ENCODE measurements around the gene MAGI2. TPM values are rescaled to one million over a fixed set of nuclear protein-coding genes. Genes with fewer than 3 reads are reported as not detected.

The MAGI2 gene
- total RNA-seq, 2 donors from 2014 or later: 17.9 to 21.0 TPM

DNA sequence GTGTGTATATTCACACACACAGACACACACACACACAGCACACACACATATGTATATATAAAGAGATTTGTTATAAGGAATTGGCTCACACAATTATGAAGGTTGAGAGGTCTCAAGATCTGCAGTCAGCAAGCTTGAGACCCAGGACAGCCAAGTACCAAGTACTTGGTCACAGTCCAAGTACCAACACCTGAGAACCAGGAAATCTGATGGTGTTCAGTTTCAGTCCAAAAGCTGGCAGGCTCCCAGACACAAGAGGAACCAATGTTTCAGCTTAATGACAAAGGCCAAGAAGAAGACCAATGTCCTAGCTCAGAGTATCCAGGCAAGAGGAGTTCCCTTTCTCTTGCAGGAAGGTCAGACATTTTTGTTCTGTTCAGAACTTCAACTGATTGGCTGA, 780.2 kb downstream of the MAGI2 start:
- intact Hi-C loops (cut with DNase I): no loop called here
- DNase-seq (ENCODE audit: low spot score): no peak

GRCh38 chr7:78662939-78663338, 790.5 kb downstream of the MAGI2 start:
- intact Hi-C loops (cut with DNase I): no loop called here
- no peak for DNase-seq (ENCODE audit: low spot score)

DNA sequence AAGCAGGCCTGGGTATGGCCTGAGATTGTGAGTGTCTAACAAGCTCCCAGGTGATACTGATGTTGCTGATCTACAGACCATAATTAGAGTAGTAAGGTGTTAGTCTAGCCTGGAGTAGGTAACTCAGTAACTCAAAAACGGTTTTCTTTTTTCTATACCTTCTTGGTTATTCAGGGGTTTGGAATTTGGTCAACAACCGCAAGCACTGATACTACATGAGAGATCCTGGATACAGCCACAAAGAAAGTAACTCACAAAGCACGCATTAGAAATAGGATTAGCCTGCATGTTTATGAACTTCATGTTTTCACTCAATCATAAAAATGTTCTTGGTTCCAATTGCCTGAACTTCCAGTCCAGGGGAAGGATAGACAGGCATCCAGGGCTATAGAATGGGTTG, 803.5 kb downstream of the MAGI2 start:
- intact Hi-C loops (cut with DNase I): no loop called here
- DNase-seq (ENCODE audit: low spot score): no peak

GRCh38 chr7:78649236-78649635, 804.2 kb downstream of the MAGI2 start:
- no peak for DNase-seq (ENCODE audit: low spot score)
- intact Hi-C loops (cut with DNase I): no loop called here

GRCh38 chr7:78642751-78643150, 810.7 kb downstream of the MAGI2 start:
- DNase-seq (ENCODE audit: low spot score): no peak

GRCh38 chr7:78638364-78638763, 815.1 kb downstream of the MAGI2 start:
- intact Hi-C loops (cut with DNase I): no loop called here
- DNase-seq (ENCODE audit: low spot score): no peak

More at GRCh38 chr7:78642751-78643150, 810.7 kb downstream of the MAGI2 start:
- intact Hi-C loops (cut with DNase I): no loop called here

- DNase-seq (ENCODE audit: low spot score): no peak
- intact Hi-C loops (cut with DNase I): no loop called here
Observed at GRCh38 chr7:78636727-78637126, 816.7 kb downstream of the MAGI2 start.

DNA sequence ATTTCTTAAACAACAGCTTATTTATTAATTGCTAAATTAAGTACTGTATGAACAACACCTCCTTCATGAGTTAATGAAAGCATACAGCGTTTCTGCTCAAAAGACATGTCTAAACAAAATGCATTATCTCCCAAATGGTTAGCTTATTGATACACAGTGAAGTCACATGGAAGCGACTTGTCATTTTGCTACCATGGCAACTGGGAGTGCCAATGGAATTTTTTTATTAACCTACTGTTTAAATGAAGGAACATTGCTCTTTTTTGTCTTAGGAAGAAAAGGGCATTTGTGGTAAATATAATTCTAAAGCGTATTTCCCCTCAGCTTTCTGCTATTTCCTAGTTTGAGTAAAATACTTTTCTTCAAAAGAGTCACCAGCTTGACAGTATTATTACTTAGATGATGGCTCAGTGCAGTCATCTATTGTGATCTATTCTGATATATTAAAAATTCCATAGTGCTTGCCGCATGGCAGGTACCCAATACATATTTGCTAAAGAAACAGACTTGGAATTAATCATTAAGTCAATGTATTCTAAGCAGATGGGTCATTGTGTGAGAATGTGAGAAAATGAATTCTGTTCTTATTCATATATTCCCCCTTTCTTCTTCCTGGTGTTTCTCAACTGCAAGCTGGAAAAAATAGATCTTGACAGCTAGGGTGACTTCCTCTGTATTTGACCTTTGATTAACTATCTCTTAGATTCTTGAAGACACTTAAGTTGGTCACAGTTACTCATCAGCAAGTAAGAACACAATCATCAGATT, 818.3 kb downstream of the MAGI2 start:
- DNase-seq (ENCODE audit: low spot score): no peak
- intact Hi-C loops (cut with DNase I): no loop called here

GRCh38 chr7:78634093-78634492, 819.4 kb downstream of the MAGI2 start:
- no peak for DNase-seq (ENCODE audit: low spot score)
- intact Hi-C loops (cut with DNase I): no loop called here

DNA sequence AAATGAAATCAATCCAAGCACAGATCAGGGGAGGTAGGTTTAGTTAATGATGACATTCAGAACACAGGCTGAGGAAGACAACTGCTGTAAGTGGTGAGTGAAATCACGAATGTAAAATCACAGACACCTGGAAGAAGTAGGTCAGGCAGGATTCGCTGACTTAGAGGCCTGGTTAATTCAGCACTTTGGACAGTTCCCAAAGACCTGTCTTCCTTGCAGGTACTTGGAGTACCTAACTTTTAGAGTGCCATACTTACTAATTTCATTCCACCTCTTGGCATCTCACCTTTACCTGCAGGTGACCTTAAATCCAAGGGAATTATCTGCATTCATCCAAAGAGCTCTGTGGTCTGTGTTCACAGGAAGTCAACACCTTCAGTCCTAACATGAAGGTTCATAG, 832.5 kb downstream of the MAGI2 start:
- intact Hi-C loops (cut with DNase I): no loop called here
- no peak for DNase-seq (ENCODE audit: low spot score)

DNA sequence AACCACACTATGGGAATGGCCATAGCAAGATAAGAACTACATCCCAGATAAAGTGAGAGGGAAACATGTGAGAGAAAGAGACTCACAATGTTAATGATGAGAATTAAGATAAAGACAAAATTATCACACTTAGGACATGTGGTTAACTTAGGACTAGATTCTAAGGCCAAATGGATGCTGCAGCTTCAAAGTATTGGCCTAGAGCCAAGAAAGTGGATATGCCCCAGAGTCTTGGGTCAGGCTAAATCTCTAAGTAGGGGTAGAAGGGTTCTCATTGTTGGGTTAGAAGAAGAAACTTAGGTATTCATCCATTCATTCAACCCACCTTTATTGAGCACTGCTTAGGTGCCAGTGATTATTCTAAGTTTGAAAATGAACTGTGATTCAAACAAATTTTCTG, 836.9 kb downstream of the MAGI2 start:
- no peak for DNase-seq (ENCODE audit: low spot score)
- intact Hi-C loops (cut with DNase I): no loop called here

DNA sequence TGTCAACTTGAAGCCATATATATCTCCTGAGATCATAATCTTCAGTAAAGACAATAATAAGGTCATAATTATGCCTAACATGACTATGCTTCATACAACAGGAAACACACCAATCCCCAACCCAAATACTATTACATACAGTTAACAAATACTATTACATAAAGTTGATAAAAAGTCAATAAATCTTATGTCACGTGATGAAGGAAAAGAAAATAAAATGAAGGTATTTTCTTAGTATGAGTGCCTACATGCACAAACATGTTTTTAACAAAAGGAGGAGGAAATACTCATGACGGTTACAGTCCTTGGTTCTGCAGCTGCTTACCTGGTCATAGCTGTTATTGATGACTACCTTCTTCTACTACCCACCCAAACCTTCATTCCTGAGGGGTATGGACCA, 844.2 kb downstream of the MAGI2 start:
- intact Hi-C loops (cut with DNase I): no loop called here
- no peak for DNase-seq (ENCODE audit: low spot score)

GRCh38 chr7:78607099-78607498, 846.4 kb downstream of the MAGI2 start:
- intact Hi-C loops (cut with DNase I): no loop called here
- no peak for DNase-seq (ENCODE audit: low spot score)

GRCh38 chr7:78605119-78605518, 848.3 kb downstream of the MAGI2 start:
- no peak for DNase-seq (ENCODE audit: low spot score)
- intact Hi-C loops (cut with DNase I): no loop called here

DNA sequence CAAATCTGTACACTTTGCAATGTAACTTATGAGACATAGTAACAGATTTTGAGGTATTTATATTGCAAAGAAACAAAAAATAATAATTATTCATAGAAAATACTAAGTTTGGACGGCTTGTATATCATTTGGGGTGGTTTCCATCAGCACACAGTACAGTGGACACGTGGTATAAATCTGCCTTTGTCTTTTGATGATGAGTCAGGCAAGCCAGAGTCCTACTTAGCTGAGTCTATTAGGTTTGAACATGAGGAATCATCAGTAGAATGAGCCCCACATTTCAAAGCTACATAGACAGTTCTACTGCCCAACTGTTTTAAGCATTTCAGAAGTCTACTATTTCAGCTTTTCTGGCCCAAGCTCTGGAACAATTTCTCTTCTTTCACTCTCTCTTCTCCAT, 851.7 kb downstream of the MAGI2 start:
- no peak for DNase-seq (ENCODE audit: low spot score)
- intact Hi-C loops (cut with DNase I): no loop called here

- DNase-seq (ENCODE audit: low spot score): no peak
- intact Hi-C loops (cut with DNase I): no loop called here
Observed at GRCh38 chr7:78594156-78594555, 859.3 kb downstream of the MAGI2 start.

DNA sequence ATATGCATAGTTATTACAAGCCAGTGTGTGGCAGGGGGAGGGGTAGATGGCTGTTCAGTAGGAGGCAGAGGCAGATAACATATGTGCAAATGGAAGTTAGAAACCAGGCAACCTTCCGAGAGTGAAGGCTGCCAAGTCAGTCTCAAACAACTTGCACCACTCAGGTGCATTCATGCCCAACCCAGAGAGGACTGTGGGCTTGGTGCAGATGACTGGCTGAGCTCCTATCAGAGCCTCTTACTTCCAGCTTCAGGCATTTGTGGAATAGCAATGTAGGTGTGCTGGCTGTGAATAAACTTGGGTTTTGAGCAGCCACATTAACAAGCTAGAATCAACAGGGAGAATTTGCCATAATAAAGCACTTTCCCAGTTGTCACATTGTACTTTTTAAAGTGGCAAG, 865.1 kb downstream of the MAGI2 start:
- intact Hi-C loops (cut with DNase I): no loop called here
- DNase-seq (ENCODE audit: low spot score): no peak

DNA sequence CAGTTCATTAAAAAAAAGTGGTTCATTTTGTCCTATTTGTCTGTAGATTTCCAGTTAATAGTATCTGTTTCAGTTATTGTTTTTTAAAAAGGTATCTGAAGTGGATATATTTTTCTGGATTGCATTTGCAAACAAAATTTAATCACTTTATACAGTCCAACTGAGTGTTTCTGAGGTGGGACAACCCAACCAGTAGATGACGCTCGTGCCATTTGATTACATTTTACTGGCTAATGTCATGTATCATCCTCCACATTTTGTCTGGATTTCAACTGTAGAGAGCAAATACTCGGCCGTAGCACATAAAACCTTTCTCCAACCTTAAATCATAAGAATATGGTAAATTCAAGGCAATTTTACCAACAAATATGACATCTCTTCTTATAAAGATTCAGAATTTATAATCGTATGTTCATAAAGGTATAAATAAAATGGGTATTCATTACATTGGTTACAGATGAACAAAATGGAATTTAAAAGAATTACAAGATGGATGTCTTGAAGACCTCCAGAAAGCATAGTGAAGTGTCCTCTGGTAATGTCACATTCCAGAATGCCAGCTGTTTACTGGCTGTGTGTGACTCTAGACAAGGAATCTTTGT, 865.9 kb downstream of the MAGI2 start:
- no peak for DNase-seq (ENCODE audit: low spot score)
- intact Hi-C loops (cut with DNase I): no loop called here

- intact Hi-C loops (cut with DNase I): no loop called here
- DNase-seq (ENCODE audit: low spot score): no peak
Observed at GRCh38 chr7:78585980-78586379, 867.5 kb downstream of the MAGI2 start.

- no peak for DNase-seq (ENCODE audit: low spot score)
- intact Hi-C loops (cut with DNase I): no loop called here
Observed at GRCh38 chr7:78578686-78579085, 874.8 kb downstream of the MAGI2 start.

All from posterior vena cava (tissue), 2 donors.